ENCODE measurements around the gene GGA3.
"Not testable (repeated sequence)": the region's sequence is repeated elsewhere in the genome, so short reads cannot be mapped to it uniquely, and the experiment has no call there.

Gene GGA3, protein sequence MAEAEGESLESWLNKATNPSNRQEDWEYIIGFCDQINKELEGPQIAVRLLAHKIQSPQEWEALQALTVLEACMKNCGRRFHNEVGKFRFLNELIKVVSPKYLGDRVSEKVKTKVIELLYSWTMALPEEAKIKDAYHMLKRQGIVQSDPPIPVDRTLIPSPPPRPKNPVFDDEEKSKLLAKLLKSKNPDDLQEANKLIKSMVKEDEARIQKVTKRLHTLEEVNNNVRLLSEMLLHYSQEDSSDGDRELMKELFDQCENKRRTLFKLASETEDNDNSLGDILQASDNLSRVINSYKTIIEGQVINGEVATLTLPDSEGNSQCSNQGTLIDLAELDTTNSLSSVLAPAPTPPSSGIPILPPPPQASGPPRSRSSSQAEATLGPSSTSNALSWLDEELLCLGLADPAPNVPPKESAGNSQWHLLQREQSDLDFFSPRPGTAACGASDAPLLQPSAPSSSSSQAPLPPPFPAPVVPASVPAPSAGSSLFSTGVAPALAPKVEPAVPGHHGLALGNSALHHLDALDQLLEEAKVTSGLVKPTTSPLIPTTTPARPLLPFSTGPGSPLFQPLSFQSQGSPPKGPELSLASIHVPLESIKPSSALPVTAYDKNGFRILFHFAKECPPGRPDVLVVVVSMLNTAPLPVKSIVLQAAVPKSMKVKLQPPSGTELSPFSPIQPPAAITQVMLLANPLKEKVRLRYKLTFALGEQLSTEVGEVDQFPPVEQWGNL

GRCh38 chr17:75261336-75262111 is at the start of gene GGA3, which contains the start of gene MRPS7:
GGA3 (minus strand) TSS chr17:75261606; CDS start chr17:75261587, 19 bp downstream.
MRPS7 (plus strand) TSS chr17:75261879; CDS start chr17:75261901, 22 bp downstream.
- peak; percentile 93 for DNase-seq (ENCODE audit: low spot score)

DNA sequence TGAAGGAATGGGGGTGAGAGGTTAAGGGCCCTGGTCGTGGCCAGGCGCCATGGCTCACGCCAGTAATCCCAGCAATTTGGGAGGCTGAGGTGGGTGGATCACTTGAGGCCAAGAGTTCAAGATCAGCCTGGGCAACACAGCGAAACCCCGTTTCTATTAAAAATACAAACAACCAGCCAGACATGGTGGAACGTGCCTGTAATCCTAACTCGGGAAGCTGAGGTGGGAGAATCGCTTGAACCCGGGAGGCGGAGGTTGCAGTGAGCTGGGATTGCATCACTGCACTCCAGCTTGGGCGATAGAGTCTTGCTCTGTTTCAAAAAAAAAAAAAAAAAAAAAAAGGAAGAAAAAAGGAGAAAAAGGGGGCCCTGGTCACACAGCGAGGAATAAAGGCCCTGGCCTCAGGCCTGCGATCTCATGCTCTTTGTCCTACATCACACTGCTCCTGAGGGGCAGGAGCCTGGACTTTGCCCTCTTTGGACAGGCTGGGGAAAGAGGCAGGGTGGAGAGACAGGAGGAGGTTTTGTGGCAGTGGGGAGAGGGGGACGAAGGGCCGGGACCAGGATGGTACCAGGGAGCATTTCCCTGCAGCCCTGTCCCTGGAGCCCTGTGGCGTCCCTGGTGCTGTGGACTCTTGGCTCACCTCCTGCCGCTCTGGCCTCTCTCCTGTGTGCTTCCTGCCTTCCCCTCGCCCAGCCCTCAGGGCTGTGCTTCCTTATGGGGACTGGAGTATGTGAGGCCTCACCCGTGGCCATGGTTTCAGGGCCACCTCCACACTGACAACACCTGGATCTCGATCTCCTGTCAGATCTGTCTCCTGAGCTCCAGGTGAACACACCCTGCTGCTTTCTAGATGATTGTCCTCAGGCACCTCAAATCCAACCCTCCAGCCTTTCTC is 47.6 kb upstream of the GGA3 start:
- peak; percentile 58 for DNase-seq (ENCODE audit: low spot score)

GRCh38 chr17:75307957-75308731 is 46.7 kb upstream of the GGA3 start:
- DNase-seq (ENCODE audit: low spot score) = no peak

DNA sequence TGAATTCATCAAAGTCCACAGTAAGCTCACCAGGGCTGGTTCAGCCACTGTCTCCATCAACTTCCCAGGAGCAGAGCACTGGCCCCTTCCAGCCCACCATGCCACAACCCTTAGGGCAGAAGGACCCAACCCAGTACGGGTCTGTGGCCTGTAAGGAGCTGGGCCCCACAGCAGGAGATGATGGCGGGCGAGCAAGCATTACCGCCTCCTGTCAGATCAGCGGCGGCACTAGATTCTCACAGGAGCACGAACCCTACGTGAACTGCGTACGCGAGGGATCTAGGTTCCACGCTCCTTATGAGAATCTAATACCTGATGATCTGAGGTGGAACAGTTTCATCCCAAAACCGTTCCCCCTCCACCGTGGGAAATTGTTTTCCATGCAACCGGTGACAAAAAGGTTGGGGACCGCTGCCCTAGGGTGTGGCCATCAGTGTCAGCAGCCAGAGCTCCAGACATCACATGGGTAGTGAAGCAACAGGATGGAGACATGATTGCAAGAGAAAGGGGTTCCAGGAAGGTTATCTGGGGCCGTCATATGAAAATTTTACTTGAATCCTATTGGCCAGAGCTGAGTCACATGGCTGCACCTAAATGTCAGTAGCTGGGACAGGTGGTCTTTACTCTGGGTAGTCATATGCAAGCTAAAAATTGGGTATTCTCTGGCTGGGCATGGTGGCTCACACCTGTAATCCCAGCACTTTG is 40.2 kb upstream of the GGA3 start:
- no peak for DNase-seq (ENCODE audit: low spot score)

- DNase-seq (ENCODE audit: low spot score) = no peak
Observed at GRCh38 chr17:75301049-75301448, 39.6 kb upstream of the GGA3 start.

- DNase-seq (ENCODE audit: low spot score) = no peak
Observed at GRCh38 chr17:75300280-75300679, 38.9 kb upstream of the GGA3 start.

- DNase-seq (ENCODE audit: low spot score) = no peak
Observed at GRCh38 chr17:75295201-75296158, 34.1 kb upstream of the GGA3 start.

DNA sequence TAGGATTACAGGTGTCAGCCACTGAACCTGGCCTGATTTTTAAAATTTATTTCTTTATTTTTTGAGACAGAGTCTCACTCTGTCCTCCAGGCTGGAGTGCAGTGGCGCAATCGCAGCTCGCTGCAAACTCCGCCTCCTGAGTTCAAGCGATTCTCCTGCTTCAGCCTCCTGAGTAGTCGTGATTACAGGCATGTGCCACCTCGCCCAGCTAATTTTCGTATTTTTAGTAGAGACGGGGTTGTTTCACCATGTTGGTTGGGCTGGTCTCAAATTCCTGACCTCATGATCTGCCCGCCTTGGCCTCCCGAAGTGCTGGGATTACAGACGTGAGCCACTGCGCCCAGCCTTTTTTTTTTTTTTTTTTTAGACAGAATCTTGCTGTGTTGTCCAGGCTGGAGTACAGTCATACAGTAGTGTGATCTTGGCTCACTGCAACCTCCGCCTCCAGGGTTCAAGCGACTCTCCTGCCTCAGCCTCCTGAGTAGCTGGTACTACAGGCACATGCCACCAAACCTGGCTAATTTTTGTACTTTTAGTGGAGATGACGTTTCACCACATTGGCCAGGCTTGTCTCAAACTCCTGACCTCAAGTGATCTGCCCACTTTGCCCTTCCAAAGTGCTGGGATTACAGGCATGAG is 31.5 kb upstream of the GGA3 start:
- not testable (repeated sequence) for DNase-seq (ENCODE audit: low spot score)

DNA sequence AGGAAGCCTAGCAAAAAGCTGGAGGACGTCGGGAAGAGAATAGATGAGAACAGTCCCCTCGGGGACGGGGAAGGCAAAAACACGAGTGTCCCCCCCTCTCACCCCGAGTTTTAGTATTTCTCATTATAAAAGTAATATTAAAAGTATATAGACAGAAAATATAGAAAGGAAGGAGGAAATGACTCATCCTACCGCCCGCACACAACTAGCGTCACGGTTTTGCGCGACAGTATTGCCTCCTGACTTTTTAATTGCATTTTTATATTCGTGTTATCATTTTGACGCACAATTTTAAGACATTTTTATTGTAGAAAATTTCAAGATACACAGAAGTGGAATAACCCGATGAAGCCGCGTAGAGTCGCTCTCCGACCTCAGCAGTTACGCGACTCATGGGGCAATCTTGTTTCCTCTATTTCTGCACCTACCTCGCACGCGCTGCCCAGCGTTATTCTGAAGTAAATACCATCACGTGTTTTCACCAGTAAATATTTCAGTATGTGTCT is 28.5 kb upstream of the GGA3 start:
- no peak for DNase-seq (ENCODE audit: low spot score)

- peak; percentile 99 for DNase-seq (ENCODE audit: low spot score)
Observed at GRCh38 chr17:75289115-75289831, 27.9 kb upstream of the GGA3 start, which contains the start of gene SLC25A19. SLC25A19 (minus strand) TSS chr17:75289433; CDS start chr17:75286764, 2,669 bp downstream.

DNA sequence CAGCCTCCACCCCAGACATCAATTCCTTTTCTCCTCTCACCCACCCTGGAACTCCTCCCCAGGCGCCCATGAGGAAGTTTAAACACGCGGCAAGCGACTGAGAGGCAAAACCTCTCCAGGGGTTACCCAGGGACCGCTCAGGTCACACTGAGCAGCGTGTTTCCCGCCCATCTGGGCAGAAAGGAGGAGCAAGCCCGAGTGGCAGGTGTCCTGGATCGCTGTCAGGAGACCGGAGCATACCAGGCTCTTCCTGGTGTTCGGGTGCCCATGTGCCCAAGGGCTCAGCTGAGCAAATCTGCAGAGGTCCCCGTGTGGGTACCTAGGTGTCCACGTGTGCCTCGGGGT is 27.3 kb upstream of the GGA3 start:
- DNase-seq (ENCODE audit: low spot score) = peak; percentile 52

DNA sequence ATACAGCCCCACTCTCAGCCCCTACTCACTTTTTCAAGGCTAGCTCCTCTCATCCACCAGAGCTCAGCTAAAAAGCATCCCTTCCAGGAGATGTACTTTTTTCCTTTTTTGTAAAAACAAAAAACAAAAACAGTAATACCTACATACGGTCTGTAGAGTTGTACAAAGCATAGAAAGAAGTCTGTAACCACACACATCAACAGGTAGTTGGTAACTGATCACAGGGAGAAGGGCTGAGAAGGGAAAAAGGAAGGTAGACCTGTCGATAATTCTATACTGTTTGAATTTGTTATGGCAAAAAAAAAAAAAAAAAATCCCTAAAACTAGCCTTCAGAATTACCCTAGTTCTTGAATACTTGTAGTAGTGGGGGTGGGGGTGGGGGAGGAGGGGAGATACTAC is 27.0 kb upstream of the GGA3 start:
- no peak for DNase-seq (ENCODE audit: low spot score)

DNA sequence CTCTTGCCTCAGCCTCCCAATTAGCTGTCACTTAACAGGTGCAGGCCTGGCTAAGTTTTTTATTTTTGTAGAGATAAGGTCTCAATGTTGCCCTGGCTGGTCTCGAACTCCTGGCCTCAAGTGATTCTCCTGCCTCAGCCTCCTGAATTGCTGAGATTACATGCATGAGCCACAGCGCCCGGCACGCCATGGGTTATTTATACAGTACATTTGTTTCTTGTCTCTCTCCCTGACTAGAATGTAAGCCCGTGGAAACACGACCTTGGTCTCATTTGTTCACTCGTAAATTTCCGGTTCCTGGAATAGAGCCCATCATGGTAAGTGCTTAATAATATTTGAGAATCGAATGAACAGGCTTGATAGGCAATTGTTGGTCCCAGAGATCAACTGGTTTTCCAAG is 25.8 kb upstream of the GGA3 start:
- no peak for DNase-seq (ENCODE audit: low spot score)

DNA sequence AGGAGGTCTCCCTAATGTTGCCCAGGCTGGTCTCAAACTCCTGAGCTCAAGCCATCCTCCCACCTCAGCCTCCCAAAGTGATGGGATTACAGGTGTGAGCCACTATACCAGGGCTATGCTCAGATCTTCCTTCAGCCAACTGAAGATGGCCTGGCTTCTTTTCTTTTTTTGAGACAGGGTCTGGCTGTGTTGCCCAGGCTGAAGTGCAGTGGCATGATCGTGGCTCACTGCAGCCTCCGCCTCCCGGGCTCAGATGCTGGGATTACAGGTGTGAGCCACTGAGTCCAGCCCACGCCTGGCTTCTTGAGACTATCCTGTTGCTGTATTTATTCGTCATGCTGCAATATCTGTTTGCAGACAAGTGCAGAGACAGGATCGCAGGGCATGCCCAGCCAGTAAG is 23.7 kb upstream of the GGA3 start:
- DNase-seq (ENCODE audit: low spot score) = no peak

GRCh38 chr17:75280189-75280588 is 18.8 kb upstream of the GGA3 start:
- DNase-seq (ENCODE audit: low spot score) = not testable (repeated sequence)

DNA sequence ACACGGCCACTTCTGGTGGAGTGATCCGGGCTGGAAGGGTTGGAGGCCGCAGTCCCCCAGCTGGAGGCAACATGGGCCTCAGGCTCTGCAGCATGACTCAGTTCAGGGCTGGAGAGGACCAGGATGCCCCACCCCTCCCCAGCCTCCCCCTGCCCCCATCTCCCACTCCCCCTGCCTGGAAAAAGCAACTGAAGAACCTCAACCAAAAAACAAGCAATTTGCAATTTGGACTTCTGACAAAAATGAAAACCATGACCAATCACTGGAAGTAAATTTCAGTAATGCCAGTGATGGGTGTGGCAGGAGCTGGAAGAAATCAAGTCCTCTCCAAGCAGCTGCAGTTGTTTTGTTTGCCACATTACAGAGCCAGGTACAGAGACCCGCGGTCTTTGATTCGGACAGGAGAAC is 16.3 kb upstream of the GGA3 start:
- DNase-seq (ENCODE audit: low spot score) = no peak

DNA sequence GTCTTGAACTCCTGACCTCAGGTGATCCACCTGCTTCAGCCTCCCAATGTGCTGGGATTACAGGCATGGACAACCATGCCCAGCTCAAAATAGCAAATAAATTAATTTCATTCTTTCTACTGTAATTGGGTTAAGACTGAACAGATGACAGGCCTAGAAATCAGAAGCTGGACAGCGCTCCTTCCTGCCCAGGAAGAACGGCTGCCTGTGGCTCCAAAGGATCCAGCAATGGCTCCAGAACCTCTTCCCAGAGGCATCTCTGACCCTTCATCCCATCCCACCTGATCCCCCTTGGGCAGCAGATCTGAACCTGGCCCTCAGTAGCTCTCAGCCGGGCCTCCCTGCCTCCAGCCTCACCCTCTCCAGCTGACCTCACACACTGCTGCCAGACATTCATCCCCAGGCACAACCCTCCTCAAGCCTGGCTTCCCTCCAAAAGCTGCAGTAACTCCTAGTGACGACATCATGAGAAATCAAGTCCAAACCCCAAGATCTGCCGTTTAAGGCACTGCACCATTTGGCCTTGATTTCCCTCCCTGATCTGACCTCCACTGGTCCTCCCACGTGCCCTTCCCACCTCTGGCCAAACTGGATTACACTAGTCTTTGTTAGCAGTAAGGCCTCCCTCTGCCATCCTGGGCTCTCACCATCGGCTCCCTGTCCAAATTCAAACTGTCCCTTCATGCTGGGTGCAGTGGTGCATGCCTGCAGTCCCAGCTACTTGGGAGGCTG is 12.7 kb upstream of the GGA3 start:
- no peak for DNase-seq (ENCODE audit: low spot score)
